CMK (cell line): ENCODE data around the gene FHIT.

Experiments used
- DNase-seq: peaks from one replicate; pipeline ENCODE4 v3.0.0-alpha.2; 2010; ENCODE audit warnings: low read depth

The FHIT gene

DNA sequence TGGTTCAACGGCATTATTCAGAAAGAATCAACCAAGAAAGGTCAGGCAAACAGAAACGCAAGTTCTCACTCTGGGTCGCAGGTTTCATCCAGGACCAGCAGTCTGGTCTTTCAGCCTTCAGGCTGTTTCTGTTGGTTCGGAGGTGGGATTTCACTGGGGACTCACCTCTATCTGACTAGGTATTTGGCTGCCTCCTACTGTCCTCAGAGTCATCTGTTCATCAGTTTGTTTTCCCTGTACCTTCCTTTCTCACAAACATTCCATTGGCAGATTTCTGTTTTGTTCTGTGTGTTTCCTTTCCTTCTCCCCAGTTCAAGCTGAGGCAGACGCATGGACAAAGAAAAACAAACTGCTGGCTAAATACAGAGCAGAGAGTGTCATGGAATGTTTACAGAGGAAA lies 1154.8 kb downstream of the FHIT start:
- no peak for DNase-seq

DNA sequence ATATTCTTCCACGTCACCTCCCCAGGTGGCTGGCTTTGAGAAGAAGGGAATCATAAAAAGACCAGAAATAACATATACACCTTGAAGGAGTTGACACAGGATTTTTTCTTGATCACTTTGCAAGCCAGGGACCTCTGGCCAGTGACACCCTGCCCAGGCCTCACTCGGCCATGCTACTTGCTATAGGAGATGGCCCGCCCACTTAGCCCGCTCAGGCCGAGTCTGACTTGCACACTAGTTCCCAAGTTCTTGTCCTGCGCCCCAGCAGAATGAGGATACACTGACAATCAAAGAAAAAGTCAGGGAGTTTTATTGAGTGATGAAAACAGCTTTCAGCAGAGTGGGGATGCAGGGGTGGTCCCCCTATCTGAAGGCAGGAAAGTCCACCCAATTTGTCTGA lies 1155.3 kb downstream of the FHIT start:
- no peak for DNase-seq

DNA sequence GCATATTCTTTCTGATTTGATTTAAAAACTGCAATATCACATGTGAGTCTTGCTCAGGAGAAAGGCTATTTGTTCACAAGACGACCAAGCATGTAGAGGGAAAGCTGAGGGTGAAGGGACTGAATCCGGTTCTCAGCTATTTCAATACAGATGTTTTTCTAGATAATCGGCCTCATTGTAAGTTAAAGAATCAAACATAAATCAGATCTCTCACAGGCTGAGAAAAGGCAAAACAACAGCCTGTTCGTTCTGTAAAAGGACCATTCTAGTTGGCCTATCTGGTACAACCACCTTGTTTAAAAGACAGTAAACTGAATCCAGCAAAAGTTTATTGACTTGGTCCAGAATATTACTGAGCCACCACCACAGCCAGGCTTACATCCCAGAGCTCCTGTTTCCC lies 1155.7 kb downstream of the FHIT start:
- DNase-seq, result peak; percentile 37

DNA sequence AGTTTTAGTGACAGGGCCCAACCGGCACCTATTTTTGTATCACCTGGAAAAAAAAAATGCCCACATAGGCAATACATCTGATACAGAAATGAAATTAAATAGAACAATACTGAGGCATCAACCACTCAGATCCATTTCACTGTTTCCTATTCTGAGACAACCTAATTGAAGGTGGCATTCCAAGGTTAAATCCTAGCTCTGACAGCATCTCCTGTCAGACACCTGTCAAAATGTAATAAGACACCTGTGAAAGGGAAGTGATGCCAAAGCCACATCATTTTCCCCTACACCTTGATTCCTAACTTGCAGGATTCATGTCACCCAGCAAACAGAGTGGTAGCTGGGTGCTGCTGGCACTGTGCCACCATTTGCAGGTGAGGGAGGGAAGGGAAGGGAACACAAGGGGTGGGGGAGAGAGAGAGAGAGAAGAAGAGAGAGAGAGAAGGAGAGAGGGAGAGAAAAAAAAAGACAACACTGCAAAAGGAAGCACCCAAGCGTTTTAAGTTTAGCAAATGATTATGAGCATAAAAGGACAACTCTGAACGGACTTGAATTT lies 1156.8 kb downstream of the FHIT start:
- no peak for DNase-seq

DNA sequence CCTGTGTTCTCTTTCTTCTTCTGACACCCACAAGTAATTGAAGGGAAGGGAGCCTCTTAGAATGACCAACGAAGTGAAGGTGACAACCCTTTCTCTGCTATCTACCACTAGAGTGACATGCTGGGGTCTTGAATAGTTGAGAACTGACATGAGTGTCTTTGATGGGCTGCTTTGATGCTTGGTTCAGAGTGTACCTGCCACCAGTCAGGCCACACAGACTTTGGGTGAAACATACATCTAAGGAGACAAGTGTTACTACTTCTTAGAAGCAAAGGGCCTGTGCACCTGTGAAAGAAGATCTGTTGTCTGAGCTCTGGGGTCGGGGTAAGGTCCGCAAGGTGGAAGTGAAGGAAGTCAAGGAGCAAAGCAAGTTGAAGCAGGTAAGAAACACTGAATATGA lies 1160.7 kb downstream of the FHIT start:
- no peak for DNase-seq

DNA sequence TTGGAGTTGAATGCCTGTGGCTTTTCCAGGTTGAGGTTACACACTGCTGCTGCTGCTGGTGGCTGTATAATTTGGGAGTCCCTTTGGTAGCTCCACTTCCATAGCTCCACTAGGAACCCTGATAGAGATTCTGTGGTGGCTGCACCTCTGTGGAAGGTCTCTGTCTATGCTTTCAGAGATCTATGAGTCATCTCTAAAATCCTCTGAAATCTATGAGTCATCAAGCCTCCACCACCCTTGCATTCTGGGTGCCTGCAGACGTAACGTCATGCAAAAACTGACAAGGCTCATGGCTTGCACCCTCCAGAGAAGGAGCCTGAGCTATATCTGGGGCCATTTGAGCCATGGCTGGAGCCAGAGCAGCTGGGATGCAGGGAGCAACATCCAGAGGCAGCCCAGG lies 1164.4 kb downstream of the FHIT start:
- DNase-seq, result no peak

DNA sequence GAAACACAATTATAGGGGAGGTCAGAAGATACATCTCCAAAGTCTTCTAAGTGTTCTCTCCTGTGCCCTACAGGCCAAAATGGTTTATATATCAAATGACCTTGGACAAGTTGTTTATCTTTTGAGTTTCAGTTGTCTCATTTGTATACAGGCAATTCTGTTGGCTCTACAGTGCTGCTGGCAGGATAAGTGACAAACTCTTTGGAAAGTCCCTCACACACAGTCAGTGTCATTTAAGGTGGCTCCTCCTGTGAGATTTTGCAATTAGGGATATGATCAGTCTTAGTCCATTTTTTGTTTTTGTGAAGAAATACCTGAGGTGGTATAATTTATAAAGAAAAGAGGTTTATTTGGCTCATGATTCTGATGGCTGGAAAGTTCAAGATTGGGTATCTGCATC lies 1165.6 kb downstream of the FHIT start:
- no peak for DNase-seq

DNA sequence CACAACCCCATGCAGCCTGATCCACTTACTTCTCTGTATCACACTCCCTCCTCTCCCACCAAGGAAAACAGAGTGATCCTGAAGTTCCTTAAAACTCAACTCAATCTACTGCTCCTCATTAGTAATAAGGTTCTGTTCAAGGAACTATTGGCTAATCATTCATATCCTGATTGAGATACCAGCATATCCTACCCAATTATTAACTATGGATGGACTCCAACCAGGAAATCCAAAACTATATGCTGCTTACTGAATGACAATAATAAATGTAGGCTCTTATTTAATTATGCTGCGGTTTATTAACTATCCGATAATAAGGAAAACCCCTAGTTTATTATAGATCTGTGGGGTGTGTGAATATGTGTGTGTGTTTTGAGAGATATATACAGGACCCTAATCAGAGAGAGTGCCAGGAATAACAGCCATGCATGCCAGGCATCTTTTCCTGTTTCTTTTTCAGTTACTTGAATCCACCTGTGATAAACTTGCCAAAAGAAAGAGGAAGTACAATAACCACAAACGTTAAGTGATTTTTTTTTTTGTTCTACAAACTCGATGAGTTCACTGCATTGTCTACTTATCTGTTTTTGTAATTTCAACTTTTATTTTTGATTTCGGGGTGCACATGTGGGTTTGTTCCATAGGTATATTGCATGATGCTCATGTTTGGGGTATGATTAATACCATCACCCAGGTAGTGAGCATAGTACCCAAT lies 1169.7 kb downstream of the FHIT start:
- DNase-seq, result no peak

DNA sequence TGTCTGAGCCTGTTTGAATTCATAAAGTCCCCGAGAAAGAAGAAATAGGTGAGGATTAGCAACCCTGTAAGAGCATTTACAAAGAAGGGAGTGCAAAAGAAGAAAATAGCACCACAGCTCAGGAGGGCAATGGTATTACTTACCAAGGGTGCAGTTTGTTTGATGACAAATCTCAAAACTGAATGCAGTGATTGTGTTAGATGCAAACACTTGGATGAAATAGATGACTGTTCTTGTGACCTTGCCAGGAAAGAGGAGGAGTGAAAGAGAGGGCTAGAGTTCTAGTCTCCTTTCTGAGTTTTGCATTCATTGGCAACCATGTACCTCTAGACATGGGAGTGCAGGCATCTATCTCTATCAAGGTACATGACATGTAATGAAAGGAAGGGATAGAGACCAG lies 1170.6 kb downstream of the FHIT start:
- no peak for DNase-seq

DNA sequence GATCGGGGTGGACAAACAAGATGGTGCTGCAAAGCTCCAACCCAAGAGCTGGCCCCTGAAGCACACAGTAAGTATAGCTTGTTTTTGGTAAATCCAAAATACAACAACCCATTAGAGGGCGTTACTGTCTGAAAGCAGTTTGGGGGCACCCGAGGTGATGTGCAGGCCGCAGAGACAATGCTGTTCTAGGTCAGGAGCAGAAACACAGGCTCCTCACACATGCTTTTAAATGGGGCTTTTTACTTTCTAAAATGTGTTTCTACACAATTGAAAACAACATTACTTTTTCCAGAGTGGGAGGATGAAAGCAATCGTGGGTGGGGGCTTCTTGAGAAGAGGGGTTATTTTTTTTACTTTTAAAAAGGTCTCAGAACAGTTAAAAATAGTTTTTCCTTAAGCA lies 1172.2 kb downstream of the FHIT start:
- DNase-seq, result no peak

DNA sequence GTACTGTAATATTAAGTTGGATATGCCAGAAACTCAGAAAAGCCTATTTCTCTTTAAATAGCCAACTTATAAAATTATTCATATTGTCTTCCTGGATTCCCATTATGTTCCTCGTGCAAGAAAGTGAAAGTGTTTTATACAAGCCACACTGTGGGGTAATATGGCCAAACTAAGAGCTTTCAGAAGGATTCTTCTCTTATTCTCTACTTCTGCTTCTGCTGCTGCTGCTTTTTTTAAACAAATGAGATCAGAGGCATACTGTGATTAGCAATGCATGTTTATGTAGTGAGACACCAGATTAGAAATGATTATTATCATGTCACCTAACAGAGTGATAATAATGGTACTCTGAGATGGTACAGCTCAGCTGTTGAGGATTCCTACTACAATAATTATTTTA lies 1174.9 kb downstream of the FHIT start:
- DNase-seq, result no peak

DNA sequence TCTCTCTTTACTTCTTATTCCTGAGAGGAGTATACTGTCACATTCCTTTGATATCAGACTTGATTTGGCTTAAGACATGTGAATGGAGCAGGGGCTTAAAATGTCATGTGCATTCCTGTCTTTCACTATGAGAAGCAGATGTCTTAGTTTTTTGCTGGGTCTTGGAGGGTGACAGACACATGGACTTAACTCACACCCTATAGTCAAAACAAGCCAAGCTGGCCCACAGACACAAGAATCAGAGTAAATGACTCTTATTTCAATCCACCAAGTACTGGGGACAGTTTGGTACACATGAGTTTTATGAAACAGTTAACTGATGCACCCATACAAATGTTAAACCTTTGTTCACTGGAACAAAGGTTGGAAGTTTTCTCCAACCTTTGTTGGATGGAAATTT lies 1177.3 kb downstream of the FHIT start:
- no peak for DNase-seq

DNA sequence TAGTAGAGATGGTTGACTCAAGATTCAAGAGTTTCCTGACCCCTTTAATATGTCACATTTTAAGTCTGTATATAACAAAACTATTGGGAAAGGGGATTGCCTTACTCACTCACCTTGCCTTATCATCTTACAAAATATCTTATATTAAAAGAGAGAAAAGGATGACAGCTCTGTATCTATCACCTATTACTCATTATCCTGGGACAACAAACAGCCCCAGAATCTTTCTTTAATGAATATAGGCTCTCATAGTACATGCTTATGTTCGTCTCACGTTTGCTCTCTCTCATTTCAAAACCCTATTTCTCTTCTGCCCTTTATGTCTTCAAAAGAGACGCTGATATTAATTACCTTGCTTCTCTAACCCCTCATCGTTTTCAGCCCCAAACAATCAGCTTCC lies 1178.0 kb downstream of the FHIT start:
- DNase-seq, result no peak

DNA sequence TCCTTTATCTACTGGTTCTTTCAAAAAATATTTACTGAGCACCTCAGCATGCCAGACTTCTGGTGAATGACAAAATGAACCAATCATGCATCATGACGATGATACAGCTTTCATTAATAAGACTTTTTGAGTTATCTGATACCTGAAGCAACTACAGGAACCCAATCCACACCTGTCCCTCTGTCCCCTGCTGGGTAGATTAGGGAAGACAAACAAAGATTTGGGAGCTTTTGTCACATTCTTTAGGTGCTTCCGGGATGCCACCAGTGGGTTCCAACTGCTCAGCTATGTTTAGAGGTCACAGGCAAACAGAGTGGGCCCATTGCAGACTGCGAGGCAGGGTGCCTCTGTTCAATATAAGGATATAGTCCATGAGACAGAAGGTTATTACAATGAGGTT lies 1180.9 kb downstream of the FHIT start:
- DNase-seq, result no peak

DNA sequence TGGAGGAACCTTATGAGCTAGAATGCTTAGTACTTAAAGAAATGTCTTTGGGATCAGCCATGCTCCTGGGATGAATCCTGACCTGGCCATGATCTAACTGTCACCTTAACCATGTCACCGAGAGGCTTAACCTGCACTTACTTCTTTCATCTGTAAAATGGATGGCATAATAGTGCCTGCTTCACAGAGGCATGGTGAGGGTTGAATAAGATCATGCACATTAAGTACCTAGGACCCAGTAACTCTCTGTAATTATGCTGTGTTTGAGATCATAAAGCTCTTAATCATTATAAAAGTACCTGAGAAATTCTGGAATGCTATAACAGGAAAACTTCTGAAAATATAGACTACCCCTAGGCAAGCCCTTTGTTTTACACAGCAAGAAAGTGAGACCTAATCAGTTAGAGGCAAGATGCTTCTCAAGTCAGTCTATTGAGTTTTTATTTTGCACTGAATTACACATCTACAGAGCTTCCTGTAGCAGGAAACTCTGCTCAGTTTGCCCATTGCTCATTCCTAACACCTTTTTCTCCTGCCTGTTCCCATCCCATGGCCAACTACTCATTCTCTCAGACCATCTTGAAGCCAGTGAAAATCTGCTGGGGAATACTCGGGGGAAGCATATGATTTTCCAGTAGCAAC lies 1185.9 kb downstream of the FHIT start:
- no peak for DNase-seq

DNA sequence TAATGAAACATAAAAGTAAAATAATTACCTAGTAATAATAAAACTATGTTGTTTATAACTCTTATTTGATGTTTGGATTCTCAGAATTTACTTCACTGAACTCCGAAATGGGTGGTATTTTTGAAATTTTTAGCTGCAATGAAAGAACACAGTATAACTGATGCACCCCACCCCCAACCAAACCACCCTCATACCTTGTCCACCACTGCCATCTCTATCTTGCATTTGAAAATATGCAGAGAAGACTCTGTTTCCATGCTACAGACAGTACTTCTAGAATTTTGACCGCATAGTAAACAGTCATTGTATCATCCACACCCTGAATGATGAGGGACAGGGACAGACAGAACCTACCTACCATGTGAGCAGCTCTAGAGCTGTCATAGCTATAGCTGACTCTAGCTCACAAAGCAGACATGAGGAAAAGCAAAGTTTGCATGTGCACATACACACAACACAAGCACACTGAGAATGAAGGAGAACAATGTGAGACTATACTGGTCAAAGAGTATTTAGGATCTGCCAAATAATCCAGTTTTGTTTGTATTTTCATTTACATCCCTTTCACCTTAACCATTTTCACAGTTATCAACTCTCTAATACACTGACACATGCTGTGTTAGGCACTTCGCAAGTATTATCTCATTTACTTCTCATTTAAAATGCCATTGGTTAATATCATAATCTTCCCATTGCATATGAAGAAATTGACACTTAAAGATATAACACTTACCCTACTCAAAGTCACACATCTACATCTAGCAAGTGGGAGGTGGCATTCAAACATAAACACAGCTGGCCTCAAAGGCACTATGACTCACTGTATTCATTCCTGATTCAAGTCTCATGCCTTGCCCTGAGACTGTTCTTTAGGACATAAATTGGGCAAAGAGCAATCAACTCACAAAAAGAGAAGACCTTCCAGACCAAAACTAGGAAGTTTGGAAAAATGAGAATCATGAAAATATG lies 1186.8 kb downstream of the FHIT start:
- DNase-seq, result no peak

DNA sequence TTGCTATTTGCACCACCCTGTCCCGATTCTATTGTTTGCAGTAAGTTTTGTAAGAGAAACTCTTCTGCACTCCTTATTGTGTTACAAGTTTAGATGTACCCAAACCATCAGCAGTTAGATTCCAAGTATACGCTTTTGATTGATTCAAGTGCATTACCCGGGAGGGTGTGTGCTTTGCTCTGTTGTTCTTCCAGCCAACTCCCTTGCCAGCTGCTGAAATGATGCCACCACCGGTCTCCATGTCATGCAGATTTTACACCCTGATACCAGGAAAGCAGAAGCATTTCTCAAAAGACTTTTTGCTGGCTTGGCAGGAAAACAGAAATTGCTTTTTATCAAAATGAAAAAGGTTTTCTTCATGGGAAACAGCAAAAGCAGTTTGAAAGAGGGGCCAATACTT lies 1194.8 kb downstream of the FHIT start:
- DNase-seq, result no peak

DNA sequence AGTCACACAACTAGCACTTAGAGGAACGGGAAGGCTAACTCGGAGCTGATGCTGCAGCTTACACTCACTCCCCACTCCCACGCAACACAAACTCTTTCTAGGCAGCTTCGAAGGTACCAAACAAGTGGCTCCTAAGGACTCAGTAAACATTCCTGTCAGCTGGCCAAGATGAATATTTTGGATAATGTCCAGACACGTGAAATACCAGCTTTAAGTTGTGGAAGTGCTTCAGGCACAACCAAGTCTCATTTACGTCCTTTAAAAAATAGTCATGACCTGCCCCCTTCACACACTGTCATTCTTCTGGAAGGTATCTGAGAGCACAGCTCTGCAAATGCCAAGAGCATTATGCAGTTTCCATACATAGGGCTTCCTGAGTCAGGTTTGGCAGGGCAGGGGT lies 1195.5 kb downstream of the FHIT start:
- no peak for DNase-seq

DNA sequence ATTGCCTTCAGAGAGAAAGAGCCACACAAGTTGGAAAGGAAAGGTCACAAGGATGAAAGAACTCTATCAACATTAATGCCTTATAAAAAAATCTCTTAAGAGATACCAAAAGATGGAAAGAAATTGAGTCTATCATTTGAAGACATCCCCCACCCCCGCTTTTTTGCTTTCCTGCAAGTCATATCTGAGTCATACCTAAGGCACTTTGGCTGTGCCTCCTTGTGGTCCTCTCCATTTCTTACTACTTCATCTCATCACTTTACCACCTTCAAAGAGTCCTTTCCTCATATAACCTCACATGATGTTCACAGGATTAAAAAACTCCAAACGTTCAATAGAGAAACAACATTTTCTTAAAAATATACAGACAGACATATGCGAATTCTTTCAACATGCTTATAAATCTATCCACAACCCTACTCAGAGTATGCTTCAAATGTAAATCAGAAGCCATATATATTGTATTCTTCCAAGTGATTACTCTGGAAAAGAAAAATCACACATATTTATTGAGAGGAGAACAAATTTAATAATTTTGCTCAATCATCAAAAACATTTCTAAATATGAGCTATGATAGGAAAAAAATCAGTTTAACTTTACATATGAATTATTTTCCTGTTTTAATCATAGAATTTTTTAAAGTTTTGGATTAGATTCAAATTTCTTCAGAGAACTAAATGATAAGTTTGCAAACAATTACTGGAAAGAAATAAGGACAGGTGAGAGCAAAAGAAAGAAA lies 1197.6 kb downstream of the FHIT start:
- no peak for DNase-seq

DNA sequence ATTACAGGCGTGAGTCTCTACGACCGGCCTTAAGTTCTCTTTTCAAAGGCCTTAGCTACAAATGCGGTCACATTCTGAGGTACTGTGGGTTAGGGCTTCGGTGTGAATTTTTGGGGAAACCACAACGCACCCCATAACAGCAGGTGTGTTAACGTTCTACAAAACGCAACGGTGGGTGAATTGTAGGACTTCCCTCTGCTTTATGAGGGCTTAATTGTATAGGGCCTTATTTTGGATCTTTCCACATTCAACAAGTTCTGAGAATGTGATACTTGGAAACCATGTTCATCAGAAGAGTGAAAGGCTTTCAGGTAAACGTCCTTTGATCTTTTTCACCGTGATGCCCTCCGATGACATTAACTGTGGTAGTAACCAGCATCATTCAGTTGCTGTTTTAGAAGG lies 1202.8 kb downstream of the FHIT start:
- DNase-seq, result no peak

DNA sequence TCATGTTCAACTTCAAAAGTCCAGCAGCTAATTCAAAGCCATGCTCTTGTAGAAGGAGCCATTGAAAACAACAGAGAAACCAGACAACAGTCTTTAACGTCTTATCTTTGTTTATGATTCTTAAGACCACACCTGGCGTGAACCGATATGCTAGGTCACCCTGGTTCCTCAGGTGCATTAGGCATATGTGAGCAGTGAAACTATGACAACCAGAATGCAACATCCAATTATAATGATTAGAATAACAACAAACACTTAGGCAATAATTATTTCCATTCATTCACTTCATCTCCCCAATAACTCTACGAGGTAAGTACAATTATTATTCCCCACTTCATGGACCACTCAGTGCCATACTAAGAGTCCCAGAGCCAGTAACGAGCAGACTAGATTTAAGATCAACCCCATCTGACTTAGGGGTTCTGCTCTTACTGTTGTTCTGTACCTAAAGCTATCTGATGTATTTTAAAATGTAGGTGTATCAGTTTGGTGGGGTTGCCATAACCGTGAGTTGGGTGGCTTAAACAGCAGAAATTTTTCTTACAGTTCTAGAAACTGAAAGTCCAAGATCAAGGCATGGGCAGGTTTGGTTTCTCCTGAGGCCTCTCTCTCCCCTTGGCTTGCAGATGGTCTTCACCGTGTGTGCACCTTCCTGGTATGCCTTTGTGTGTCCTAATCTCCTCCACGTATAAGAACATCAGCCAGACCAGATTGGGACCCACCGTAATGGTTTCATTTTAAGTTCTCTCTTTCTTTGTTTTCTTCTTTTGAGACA lies 1203.6 kb downstream of the FHIT start:
- DNase-seq, result no peak
